GM21360 (cell line): ENCODE data around the gene PPP1CA.

Experiments used
- ATAC-seq: cut with Tn5 transposase; IDR thresholded peaks from one replicate; pipeline ENCODE4 v1.9.1; 2021; ENCODE audit warnings: mild to moderate bottlenecking, moderate library complexity; ENCODE audit not compliant: unreplicated experiment

Gene PPP1CA

GRCh38 chr11:67418476-67419281 is 17.0 kb upstream of the PPP1CA start:
- ATAC-seq: no peak

GRCh38 chr11:67417425-67417824 is 15.8 kb upstream of the PPP1CA start:
- ATAC-seq: no peak

GRCh38 chr11:67416416-67417335 is 15.0 kb upstream of the PPP1CA start:
- ATAC-seq: no peak

GRCh38 chr11:67415501-67416304 is 14.0 kb upstream of the PPP1CA start, which contains the start of gene CARNS1:
TSS of gene CARNS1 (plus strand) at chr11:67415678. CDS start at chr11:67416200, 522 bp downstream.
- no peak for ATAC-seq

- no peak for ATAC-seq
These were observed 11.7 kb upstream of the PPP1CA start for GRCh38 chr11:67413266-67413849.

GRCh38 chr11:67412495-67413179 is 11.0 kb upstream of the PPP1CA start:
- ATAC-seq: no peak

GRCh38 chr11:67411785-67412152 is 10.1 kb upstream of the PPP1CA start:
- ATAC-seq: no peak

- ATAC-seq: no peak
These were observed 9.5 kb upstream of the PPP1CA start for GRCh38 chr11:67410984-67411784.

GRCh38 chr11:67410369-67410831 is 8.7 kb upstream of the PPP1CA start:
- ATAC-seq: no peak

- ATAC-seq: no peak
These were observed 8.2 kb upstream of the PPP1CA start for GRCh38 chr11:67409781-67410368.

GRCh38 chr11:67409261-67409666 is 7.6 kb upstream of the PPP1CA start:
- no peak for ATAC-seq

GRCh38 chr11:67408437-67409200 is 7.0 kb upstream of the PPP1CA start:
- no peak for ATAC-seq

GRCh38 chr11:67407688-67408163 is 6.1 kb upstream of the PPP1CA start:
- ATAC-seq: no peak

- no peak for ATAC-seq
These were observed 5.5 kb upstream of the PPP1CA start for GRCh38 chr11:67406969-67407687.

- no peak for ATAC-seq
These were observed 4.8 kb upstream of the PPP1CA start for GRCh38 chr11:67406420-67406968.

DNA sequence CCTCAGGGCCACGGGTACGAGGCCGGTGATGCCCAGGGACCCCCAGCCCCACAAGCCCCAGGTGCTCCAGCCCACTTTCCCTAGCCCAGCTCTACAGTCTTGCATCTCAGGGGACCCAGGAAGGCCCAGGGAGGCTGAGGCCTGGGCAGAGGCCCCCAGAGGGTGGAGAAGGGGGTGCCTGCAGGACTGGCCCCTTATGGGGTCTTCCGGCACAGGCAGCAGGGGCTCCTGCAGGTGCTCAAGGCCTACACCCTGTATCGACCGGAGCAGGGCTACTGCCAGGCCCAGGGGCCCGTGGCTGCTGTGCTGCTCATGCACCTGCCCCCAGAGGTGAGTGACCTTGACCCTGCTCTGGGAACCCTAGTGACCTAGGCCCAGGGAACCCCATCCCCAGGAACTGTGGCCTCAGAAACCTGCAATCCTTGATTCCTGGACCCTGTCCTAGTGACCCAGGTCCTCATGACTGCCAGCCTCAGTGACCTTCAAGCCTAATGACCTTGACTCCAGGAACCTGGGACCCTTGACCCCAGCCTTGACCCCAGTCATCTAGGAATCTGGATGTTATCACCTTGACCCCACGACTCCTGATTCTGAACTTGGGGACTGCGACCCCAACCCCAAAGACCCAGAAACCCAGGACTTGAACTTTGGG is 4.2 kb upstream of the PPP1CA start:
- no peak for ATAC-seq
